Measurements from ENCODE around the gene POR. TPM values are rescaled to one million over a fixed set of nuclear protein-coding genes. Genes with fewer than 3 reads are reported as not detected.

POR gene
- total and polyA plus RNA-seq, 2 of the 13 experiments (the other 11 are each of a cell fraction or from before 2014, with no cell fraction given): 145 to 266 TPM

GRCh38 chr7:75985009-75985517 is 70.1 kb downstream of the POR start:
- 96% methylated on average over 10 of the region's 21 CpGs for WGBS (ENCODE audit: low lambda C conversion rate)
- in situ Hi-C loops (cut with HindIII; ENCODE audit: extremely low pct_ligation_motif_present, low pct_unique_long_range_greater_than_20kb): no loop called here

More at GRCh38 chr7:75985009-75985517, 70.1 kb downstream of the POR start:
- ATAC-seq (no peak), DNase-seq (ENCODE audit: low spot score) (no peak), FAIRE-seq (no peak)
- Histone ChIP-seq H4K20me1 (ENCODE audit: insufficient read depth, low read length) (peaks cover 4% of the 10 kb centered on the region; the same call in 1 of the 2 replicates), H3K27ac (ENCODE audit: extremely low read length, insufficient read depth, low read length) (no peak overlapping the region), H3K4me3 (replicated peaks in 1 of 3; ENCODE audit: insufficient read depth in 1 of 3, low read depth in 2 of 3, low read length in 3 of 3) (no peak overlapping the region), H3K27me3 (ENCODE audit: control insufficient read depth in 1 of 2, insufficient read depth in 2 of 2, low read length in 2 of 2) (no peaks in the 10 kb centered on the region), H3K9me3 (ENCODE audit: low read length) (no peaks in the 10 kb centered on the region), H2AFZ (ENCODE audit: low read length) (no peak overlapping the region), H3K4me1 (ENCODE audit: insufficient read depth, low read length) (peaks cover 9% of the 10 kb centered on the region), H3K36me3 (replicated peaks in 1 of 2; ENCODE audit: control insufficient read depth in 1 of 2, insufficient read depth in 2 of 2, low read length in 2 of 2) (peaks cover 46 to 78% of the 10 kb centered on the region in 2 experiments), H3K4me2 (ENCODE audit: low read depth, low read length) (no peak overlapping the region), H3K79me2 (ENCODE audit: insufficient read depth, low read length) (no peaks in the 10 kb centered on the region), H3K9ac (ENCODE audit: insufficient read depth, low read depth, low read length) (no peak overlapping the region)
- ChIA-PET POLR2A (interaction anchor here (1.3 kb wide), 1 partner anchor 8 kb away, joined by 6 read pairs; no protein-coding TSS in a partner anchor), CTCF (ENCODE audit: low intra/inter-chr PET ratio, low total read pairs) (no interaction called here)
- TF ChIP-seq ZNF616 (CRISPR knock-in tag; IDR thresholded peaks at IDR 0.05; ENCODE audit: low read depth) (no peak), AGO1 (IDR thresholded peaks at IDR 0.05; ENCODE audit: low read depth, low read length, poor library complexity, severe bottlenecking) (peak; percentile 57), RBM22 (optimal IDR thresholded peaks at IDR 0.05; ENCODE audit: low read length) (peak; percentile 9), ISX (CRISPR knock-in tag; conservative IDR thresholded peaks at IDR 0.05) (no peak), NBN (conservative IDR thresholded peaks at IDR 0.05) (no peak), ZNF275 (CRISPR knock-in tag; IDR thresholded peaks at IDR 0.05; ENCODE audit: borderline replicate concordance) (no peak), AGO2 (optimal IDR thresholded peaks at IDR 0.05; ENCODE audit: low read depth, low read length) (peak; percentile 77), RBFOX2 (IDR thresholded peaks at IDR 0.05; ENCODE audit: low read depth, low read length) (peak; percentile 36), ZNF33A (CRISPR knock-in tag; IDR thresholded peaks at IDR 0.05; ENCODE audit: borderline replicate concordance) (no peak), EP300 (IDR thresholded peaks at IDR 0.05; ENCODE audit: low read depth in 2 of 2, low read length in 2 of 2) (no peak), EP300 (CRISPR knock-in tag; IDR thresholded peaks at IDR 0.05; ENCODE audit: borderline replicate concordance) (no peak)
- BruUV-seq (replicated peaks): no TSS peak
- intact Hi-C loops (cut with micrococcal nuclease; ENCODE audit: unreplicated experiment): no loop called here
